Measurements from ENCODE around the gene RESP18. TPM values are rescaled to one million over a fixed set of nuclear protein-coding genes. Genes with fewer than 3 reads are reported as not detected.

Gene RESP18
- total RNA-seq, 1 experiment from 2014 or later, result not detected

DNA sequence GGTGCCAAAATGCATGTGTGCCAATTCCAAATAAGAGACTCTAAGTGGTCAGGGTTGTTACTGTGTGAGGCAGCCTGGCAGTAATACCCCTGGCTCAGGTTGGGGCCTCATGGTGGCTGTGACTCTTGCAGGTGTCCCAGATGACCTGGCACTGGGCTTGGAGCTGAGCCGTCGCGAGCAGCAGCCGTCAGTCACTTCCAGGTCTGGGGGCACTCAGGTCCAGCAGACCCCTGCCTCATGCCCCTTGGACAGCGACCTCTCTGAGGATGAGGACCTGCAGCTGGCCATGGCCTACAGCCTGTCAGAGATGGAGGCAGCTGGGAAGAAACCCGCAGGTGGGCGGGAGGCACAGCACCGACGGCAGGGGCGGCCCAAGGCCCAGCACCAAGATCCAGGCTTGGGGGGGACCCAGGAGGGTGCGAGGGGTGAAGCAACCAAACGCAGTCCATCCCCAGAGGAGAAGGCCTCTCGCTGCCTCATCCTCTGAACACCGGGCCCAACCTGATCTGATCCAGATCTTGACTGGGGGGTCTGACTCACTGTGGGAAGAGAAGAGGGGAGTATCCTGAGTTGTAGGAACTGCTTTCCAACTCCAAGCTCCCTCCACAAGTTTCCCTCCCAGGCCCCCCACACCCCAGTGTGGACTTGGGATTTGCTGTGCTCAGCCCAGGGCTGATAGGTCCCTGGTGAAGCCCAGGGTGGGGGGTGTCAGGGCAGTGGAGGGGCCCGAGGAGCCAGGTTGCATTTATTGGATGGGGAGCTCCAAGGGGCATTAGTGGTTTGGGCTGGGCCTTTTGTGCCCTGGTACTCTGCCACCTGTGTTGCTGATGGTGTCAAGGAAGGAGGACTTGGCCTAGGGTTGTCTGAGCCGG is 47.8 kb downstream of the RESP18 start:
- Histone ChIP-seq H3K36me3 (ENCODE audit: control insufficient read depth in 1 of 2, insufficient read depth in 2 of 2, low read length in 2 of 2) (no peaks in the 10 kb centered on the region), H3K9ac (ENCODE audit: low read length) (no peak overlapping the region), H2AFZ (ENCODE audit: low read depth, low read length, poor library complexity, severe bottlenecking) (no peak overlapping the region), H3K9me2 (ENCODE audit: insufficient read depth) (no peaks in the 10 kb centered on the region), H3K27ac (ENCODE audit: low read depth, low read length) (no peak overlapping the region), H3K4me2 (ENCODE audit: low read length) (no peak overlapping the region), H3K27me3 (ENCODE audit: insufficient read depth, low read length) (no peaks in the 10 kb centered on the region), H3K79me2 (ENCODE audit: insufficient read depth, low read length) (no peaks in the 10 kb centered on the region), H4K20me1 (ENCODE audit: insufficient read depth) (no peaks in the 10 kb centered on the region), H3K9me3 (ENCODE audit: control insufficient read depth in 1 of 2, insufficient read depth in 1 of 2, low read depth in 1 of 2, low read length in 2 of 2) (no peaks in the 10 kb centered on the region), H3K4me3 (replicated peaks in 1 of 2; ENCODE audit: low read depth in 1 of 2, low read length in 2 of 2) (no peak overlapping the region), H3K4me1 (ENCODE audit: control insufficient read depth in 1 of 2, insufficient read depth in 2 of 2, low read length in 2 of 2) (peaks cover 17 to 25% of the 10 kb centered on the region in 2 experiments)
- no peak for ATAC-seq
- TF ChIP-seq, protein P1, sequence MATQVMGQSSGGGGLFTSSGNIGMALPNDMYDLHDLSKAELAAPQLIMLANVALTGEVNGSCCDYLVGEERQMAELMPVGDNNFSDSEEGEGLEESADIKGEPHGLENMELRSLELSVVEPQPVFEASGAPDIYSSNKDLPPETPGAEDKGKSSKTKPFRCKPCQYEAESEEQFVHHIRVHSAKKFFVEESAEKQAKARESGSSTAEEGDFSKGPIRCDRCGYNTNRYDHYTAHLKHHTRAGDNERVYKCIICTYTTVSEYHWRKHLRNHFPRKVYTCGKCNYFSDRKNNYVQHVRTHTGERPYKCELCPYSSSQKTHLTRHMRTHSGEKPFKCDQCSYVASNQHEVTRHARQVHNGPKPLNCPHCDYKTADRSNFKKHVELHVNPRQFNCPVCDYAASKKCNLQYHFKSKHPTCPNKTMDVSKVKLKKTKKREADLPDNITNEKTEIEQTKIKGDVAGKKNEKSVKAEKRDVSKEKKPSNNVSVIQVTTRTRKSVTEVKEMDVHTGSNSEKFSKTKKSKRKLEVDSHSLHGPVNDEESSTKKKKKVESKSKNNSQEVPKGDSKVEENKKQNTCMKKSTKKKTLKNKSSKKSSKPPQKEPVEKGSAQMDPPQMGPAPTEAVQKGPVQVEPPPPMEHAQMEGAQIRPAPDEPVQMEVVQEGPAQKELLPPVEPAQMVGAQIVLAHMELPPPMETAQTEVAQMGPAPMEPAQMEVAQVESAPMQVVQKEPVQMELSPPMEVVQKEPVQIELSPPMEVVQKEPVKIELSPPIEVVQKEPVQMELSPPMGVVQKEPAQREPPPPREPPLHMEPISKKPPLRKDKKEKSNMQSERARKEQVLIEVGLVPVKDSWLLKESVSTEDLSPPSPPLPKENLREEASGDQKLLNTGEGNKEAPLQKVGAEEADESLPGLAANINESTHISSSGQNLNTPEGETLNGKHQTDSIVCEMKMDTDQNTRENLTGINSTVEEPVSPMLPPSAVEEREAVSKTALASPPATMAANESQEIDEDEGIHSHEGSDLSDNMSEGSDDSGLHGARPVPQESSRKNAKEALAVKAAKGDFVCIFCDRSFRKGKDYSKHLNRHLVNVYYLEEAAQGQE (IDR thresholded peaks at IDR 0.05; ENCODE audit: low read depth), result no peak
- no peak for TF ChIP-seq EZH2phosphoT487 (IDR thresholded peaks at IDR 0.05; ENCODE audit: borderline replicate concordance)
- no peak for TF ChIP-seq CEBPB (IDR thresholded peaks at IDR 0.05; ENCODE audit: low read depth)
- no peak for TF ChIP-seq ELF1 (IDR thresholded peaks at IDR 0.05; ENCODE audit: borderline replicate concordance, low read depth)
- no peak for TF ChIP-seq TCF7L2 (IDR thresholded peaks at IDR 0.05; ENCODE audit: borderline replicate concordance, extremely low read depth, insufficient read depth, insufficient read length)
- TF ChIP-seq FOSL1 (IDR thresholded peaks at IDR 0.05; ENCODE audit: low read depth), result no peak
- TF ChIP-seq, protein P2, sequence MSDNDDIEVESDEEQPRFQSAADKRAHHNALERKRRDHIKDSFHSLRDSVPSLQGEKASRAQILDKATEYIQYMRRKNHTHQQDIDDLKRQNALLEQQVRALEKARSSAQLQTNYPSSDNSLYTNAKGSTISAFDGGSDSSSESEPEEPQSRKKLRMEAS (IDR thresholded peaks at IDR 0.05), result no peak
- no peak for TF ChIP-seq EZH2 (IDR thresholded peaks at IDR 0.05)
- TF ChIP-seq SRF (IDR thresholded peaks at IDR 0.05; ENCODE audit: low read depth), result no peak
- no peak for TF ChIP-seq POLR2AphosphoS5 (IDR thresholded peaks at IDR 0.05; ENCODE audit: low read depth, low read length)
- no peak for TF ChIP-seq YY1 (IDR thresholded peaks at IDR 0.05; ENCODE audit: extremely low read depth, insufficient replicate concordance, low read depth, low read length)
- TF ChIP-seq POLR2A (IDR thresholded peaks at IDR 0.05; ENCODE audit: borderline replicate concordance, extremely low read depth, insufficient read depth, insufficient read length), result no peak
- no peak for TF ChIP-seq EGR1 (IDR thresholded peaks at IDR 0.05; ENCODE audit: low read depth)
- TF ChIP-seq ZNF274 (IDR thresholded peaks at IDR 0.05; ENCODE audit: low read depth, low read length), result no peak
- no peak for TF ChIP-seq SP1 (IDR thresholded peaks at IDR 0.05; ENCODE audit: low read depth)
- TF ChIP-seq ZFX (IDR thresholded peaks at IDR 0.05), result no peak
- no peak for DNase-seq (ENCODE audit: low read depth, low spot score)
- ChIA-PET POLR2A (no interaction called here), RAD21 (ENCODE audit: low non-redundant PET in 1 of 2, low total read pairs in 2 of 2, uncharacterized antibody in 2 of 2, unreplicated experiment in 2 of 2) (no interaction called here), CTCF (no interaction called here)
- no TSS peak for BruUV-seq (replicated peaks)
- intact Hi-C loops (cut with micrococcal nuclease), result no loop called here
